ENCODE data around the gene CRKL. TPM values are rescaled to one million over a fixed set of nuclear protein-coding genes. Genes with fewer than 3 reads are reported as not detected.
"Not testable (repeated sequence)": the region's sequence is repeated elsewhere in the genome, so short reads cannot be mapped to it uniquely, and the experiment has no call there.

CRKL gene
- total RNA-seq, 1 experiment from 2014 or later = 85.6 TPM

DNA sequence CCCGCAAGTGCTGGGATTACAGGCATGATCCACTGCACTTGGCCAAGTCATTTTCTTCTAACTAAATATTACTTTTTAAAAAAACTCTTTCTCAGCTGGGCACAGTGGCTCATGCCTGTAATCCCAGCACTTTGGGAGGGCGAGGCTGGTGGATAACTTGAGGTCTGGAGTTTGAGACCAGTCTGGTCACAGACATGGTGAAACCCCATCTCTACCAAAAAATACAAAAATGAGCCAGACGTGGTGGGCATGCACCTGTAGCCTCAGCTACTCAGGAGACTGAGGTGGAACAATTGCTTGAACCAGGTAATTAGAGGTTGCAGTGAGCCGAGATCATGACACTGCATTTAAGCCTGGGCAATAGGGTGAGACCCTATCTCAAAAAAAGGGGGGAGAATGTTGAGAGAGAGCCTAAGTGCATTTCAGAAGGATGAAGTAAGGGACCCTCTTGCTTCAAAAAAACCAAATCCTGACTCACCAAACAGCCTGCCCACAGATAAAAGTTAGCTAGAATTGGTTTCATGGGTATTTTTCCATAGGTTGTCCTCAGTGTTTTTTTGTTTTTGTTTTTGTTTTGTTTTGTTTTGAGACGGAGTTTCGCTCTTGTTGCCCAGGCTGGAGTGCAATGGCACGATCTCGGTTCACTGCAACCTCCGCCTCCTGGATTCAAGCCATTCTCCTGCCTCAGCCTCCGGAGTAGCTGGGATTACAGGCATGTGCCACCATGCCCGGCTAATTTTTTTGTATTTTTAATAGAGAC lies 18.8 kb downstream of the CRKL start:
- not testable (repeated sequence) for H3K4me1 ChIP-seq; DNase-seq; H3K9me3 ChIP-seq (replicated peaks); H3K27ac ChIP-seq; H3K27me3 ChIP-seq; H3K4me3 ChIP-seq
- peaks cover 46% of the 10 kb centered on the region for H3K36me3 ChIP-seq

DNA sequence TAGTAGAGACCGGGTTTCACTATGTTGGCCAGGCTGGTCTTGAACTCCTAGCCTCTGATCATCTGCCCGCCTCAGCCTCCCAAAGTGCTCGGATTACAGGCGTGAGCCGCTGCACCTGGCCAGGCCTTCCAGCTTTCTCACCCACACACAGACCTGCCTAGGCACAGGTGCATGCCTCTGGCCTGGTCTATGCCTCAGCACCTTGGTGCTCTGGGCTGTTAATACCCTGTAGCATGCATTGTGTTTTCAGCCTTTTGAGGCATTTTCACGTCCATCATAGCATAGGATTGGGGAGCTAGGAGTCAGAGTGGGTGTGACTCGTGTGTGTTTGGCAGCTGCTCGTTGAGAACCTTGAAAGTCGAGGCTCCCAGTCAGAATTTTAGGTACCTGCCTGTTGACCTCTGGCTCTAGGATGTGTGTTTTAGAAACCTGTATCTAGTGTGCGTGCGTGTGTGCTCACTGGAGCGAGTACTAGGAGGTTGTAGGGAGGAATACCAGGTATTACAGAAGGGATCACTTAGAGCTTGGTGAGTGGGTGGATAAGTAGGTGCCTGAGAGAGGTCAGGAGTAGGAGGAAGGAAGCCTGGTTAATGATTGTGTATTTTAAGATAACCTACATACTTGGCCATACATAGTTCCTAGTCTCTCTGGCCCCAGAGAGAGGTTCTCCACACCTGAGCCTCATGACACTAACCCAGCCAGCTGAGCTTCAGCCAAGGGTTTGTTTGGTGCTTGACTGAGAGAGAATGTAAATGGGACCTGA lies 20.0 kb downstream of the CRKL start:
- Histone ChIP-seq H3K27me3 (no peaks in the 10 kb centered on the region), H3K9me3 (replicated peaks) (no peaks in the 10 kb centered on the region), H3K27ac (no peak overlapping the region), H3K4me1 (no peaks in the 10 kb centered on the region), H3K36me3 (peaks cover 46% of the 10 kb centered on the region), H3K4me3 (no peak overlapping the region)
- DNase-seq = no peak

DNA sequence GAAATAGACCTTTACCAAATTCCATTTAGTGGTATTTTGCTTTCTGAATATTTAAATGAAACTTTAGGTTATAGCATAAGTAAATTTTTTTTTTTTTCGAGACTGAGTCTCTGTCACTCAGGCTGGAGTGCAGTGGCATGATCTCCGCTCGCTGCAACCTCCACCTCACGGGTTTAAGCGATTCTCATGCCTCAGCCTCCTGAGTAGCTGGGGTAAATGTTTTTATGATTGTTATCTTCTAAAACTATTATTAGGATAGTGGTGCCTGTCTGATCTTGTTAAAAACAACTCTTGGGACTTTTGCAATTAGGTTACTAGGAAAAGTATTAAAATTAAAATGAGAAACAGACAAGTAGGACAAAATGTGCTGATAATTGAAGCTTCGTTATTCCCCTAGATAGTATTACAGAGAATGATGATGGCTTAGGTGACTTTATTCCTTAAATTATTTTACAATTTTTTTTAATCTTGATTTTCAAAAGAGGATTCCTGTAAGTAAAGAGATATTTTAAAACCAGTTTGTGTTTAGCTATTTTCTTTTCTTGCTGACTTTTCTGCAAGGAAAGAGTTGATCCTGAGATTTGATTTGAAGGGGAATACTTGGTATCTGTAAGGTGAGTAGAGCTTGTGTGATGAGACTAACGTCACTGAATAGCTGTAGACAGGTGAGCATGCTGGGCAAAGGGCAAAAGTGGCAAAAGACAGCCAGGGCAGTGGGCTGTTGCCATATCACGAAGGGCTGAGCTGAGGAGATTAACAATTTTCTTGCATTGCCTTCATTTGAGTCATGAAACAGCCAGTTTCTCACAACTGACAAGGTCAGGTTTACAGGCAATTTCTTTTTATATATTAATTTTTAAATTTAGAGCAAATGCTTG lies 20.8 kb downstream of the CRKL start:
- H3K36me3 ChIP-seq = peaks cover 50% of the 10 kb centered on the region
- no peaks in the 10 kb centered on the region for H3K27me3 ChIP-seq
- H3K4me3 ChIP-seq = no peak overlapping the region
- DNase-seq = no peak
- H3K27ac ChIP-seq = no peak overlapping the region
- no peaks in the 10 kb centered on the region for H3K4me1 ChIP-seq
- H3K9me3 ChIP-seq (replicated peaks) = no peaks in the 10 kb centered on the region

DNA sequence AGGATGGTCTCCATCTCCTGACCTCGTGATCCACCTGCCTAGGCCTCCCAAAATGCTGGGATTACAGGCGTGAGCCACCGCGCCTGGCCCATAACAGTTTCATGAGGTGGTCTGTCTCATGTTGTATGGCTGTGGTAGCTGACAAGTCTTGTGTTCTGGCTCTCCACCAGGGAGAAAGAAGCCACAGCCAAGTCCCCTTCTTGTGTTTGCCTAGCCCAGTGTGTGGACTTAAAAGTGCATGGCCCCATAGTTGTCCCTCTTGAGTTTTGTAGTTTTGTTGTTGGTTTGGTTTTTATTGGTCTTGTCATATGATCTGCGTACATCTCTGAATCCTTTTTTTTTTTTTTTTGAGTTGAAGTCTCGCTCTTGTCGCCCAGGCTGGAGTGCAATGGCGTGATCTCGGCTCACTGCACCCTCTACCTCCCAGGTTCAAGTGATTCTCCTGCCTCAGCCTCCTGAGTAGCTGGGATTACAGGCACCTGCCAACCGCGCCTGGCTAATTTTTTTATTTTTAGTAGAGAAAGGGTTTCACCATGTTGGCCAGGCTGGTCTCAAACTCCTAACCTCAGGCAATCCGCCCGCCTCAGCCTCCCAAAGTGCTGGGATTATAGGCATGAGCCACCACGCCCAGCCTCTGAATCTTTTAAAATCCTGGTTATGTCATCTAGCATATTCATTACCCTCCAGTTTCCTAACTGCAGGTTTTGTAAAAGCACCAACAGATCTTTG lies 22.4 kb downstream of the CRKL start:
- not testable (repeated sequence) for H3K4me3 ChIP-seq; H3K4me1 ChIP-seq; H3K27me3 ChIP-seq; H3K9me3 ChIP-seq (replicated peaks); H3K27ac ChIP-seq; DNase-seq
- H3K36me3 ChIP-seq = peaks cover 47% of the 10 kb centered on the region

DNA sequence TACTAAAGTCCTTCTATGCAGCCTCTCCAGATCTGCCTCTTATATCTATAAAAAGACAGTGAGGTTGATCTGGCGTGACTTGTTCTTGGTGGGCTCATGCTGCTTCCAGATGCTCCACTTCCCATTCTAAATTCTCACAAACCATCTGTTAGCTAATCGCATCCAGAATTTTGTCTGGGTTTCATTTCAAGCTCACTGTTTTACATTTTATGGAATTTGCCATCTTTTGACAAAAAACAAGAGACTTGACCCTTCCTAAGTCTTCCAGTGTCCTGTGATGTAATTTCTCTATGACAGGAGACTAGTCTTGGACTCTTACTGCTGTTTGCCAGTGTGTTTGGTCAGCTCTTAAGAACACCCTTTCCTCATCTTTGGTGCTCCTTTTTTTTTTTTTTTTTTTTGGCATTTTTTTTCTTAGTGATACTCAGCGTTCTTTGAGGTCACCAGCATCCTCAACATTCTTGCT lies 23.0 kb downstream of the CRKL start:
- no peak for DNase-seq
- Histone ChIP-seq H3K4me1 (no peaks in the 10 kb centered on the region), H3K36me3 (peaks cover 44% of the 10 kb centered on the region), H3K9me3 (replicated peaks) (no peaks in the 10 kb centered on the region), H3K4me3 (no peak overlapping the region), H3K27ac (no peak overlapping the region), H3K27me3 (no peaks in the 10 kb centered on the region)

DNA sequence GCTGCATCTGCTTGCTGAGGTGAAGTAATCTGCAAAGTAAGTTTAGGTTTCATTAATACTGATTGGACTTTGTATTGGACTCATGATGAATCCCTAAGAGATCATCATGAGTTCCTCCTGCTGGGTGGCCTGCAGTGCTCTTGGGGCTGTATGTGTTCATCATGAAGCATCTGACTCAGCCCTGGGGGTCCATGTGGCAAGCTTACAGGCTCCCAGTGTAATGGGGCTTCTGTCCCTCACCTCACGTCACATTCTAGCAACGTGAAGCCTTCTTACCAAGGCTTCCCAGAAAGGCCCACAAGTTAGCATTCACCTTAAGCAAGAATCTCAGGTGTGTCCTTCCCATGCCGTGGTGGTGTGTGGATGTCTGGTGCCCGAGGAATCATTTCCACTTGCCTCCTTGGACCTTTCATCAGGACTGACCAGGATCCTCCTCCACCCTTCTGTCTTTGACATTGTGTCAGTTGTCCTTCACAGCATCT lies 23.7 kb downstream of the CRKL start:
- Histone ChIP-seq H3K4me3 (no peak overlapping the region), H3K9me3 (replicated peaks) (no peaks in the 10 kb centered on the region), H3K27ac (no peak overlapping the region), H3K4me1 (no peaks in the 10 kb centered on the region), H3K36me3 (peaks cover 45% of the 10 kb centered on the region), H3K27me3 (no peaks in the 10 kb centered on the region)
- no peak for DNase-seq

DNA sequence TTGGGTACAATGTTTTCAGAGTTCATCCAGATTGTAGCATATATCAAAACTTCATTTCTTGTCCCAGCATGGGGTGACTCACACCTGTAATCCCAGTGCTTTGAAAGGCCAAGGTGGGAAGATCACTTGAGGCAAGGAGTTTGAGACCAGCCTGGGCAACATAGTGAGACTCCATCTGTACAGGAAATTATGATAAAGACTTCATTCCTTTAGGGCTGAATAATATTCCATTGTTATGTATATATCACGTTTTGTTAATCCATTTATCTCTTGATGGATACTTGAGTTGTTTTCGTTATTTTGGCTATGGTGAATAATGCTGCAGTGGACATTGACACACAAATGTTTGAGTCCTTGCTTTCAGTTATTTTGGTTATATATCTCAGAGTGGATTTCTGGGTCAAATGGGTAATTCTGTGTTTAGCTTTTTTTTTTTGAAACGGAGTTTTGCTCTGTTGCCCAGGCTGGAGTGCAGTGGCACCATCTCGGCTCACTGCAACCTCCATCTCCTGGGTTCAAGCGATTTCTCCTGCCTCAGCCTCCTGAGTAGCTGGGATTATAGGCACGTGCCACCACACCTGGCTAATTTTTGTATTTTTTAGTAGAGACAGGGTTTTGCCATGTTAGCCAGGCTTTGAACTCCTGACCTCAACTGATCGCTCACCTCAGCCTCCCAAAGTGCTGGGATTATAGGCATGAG lies 25.1 kb downstream of the CRKL start:
- DNase-seq; H3K9me3 ChIP-seq (replicated peaks); H3K27ac ChIP-seq; H3K27me3 ChIP-seq; H3K4me1 ChIP-seq; H3K4me3 ChIP-seq: not testable (repeated sequence)
- peaks cover 47% of the 10 kb centered on the region for H3K36me3 ChIP-seq

DNA sequence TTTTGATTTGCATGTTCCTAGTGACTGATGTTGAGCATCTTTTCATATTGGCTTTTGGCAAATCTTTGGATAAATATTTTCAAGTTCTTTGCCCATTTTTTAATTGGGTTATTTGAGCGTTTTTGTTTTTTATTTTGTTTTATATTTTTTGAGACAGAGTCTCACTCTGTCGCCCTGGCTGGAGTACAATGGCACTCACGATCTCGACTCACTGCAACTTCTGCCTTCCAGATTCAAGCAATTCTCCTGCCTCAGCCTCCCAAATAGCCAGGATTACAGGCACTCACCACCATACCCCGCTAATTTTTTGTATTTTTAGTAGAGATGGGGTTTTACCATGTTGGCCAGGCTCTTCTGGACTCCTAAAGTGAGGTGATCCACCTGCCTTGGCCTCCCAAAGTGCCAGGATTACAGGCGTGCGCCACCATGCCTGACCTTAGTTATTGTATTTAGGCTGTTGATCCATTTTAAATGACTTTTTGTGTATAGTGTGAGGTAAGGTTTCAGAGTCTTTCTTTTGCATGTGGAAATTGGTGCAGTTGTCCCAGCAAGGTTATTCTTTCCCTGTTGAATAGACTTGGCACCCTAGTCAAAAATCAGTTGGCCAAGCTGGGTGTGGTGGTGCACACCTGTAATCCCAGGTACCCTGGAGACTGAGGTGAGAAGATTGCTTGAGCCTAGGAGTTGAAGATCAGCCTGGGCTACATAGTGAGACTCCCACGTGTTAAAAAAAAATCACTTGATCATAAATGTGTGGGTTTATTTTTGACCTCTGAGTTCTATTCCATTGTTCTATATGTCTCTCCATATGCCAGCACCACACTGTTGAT lies 26.1 kb downstream of the CRKL start:
- Histone ChIP-seq H3K4me3 (no peak overlapping the region), H3K27ac (no peak overlapping the region), H3K36me3 (peaks cover 41% of the 10 kb centered on the region), H3K9me3 (replicated peaks) (no peaks in the 10 kb centered on the region), H3K4me1 (no peaks in the 10 kb centered on the region), H3K27me3 (no peaks in the 10 kb centered on the region)
- no peak for DNase-seq

DNA sequence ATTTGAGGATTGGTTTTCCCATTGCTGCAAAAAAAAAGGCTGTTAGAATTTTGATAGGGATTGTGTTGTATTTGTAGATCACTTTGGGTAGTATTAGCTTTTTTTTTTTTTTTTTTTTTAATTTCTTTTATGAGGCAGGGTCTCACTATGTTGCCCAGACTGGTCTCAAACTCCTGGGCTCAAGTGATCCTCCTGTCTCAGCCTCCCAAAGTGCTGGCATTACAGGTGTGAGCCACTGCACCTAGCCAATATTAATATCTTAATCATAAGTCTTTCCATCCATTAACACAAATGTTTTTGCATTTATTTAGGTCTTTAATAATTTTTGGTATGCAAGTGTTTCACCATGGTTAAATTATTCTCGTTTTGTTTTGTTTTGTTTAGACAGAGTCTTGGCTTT lies 26.8 kb downstream of the CRKL start:
- Histone ChIP-seq H3K27ac (no peak overlapping the region), H3K27me3 (no peaks in the 10 kb centered on the region), H3K4me3 (no peak overlapping the region), H3K36me3 (peaks cover 40% of the 10 kb centered on the region), H3K4me1 (no peaks in the 10 kb centered on the region), H3K9me3 (replicated peaks) (no peaks in the 10 kb centered on the region)
- no peak for DNase-seq

DNA sequence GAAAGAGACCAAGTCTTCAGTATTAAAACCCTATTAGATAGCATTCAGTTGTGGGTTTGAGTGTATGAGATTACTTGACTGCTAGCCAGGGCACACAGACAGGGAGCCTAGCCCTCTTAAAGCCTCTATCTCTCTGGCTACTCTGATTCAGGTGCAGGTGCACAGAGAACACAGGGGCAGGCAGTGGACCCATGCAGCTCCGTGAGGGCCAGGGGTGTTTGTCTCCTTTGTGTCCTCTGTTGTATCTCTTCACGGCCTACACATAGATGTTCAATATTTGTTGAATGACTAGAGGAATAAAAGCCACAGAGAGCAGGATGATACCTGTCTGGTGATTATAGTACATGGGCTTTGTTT lies 28.3 kb downstream of the CRKL start:
- no peak overlapping the region for H3K4me3 ChIP-seq
- peaks cover 55% of the 10 kb centered on the region for H3K36me3 ChIP-seq
- H3K27me3 ChIP-seq = no peaks in the 10 kb centered on the region
- DNase-seq = no peak
- no peak overlapping the region for H3K27ac ChIP-seq
- no peaks in the 10 kb centered on the region for H3K4me1 ChIP-seq
- no peaks in the 10 kb centered on the region for H3K9me3 ChIP-seq (replicated peaks)

DNA sequence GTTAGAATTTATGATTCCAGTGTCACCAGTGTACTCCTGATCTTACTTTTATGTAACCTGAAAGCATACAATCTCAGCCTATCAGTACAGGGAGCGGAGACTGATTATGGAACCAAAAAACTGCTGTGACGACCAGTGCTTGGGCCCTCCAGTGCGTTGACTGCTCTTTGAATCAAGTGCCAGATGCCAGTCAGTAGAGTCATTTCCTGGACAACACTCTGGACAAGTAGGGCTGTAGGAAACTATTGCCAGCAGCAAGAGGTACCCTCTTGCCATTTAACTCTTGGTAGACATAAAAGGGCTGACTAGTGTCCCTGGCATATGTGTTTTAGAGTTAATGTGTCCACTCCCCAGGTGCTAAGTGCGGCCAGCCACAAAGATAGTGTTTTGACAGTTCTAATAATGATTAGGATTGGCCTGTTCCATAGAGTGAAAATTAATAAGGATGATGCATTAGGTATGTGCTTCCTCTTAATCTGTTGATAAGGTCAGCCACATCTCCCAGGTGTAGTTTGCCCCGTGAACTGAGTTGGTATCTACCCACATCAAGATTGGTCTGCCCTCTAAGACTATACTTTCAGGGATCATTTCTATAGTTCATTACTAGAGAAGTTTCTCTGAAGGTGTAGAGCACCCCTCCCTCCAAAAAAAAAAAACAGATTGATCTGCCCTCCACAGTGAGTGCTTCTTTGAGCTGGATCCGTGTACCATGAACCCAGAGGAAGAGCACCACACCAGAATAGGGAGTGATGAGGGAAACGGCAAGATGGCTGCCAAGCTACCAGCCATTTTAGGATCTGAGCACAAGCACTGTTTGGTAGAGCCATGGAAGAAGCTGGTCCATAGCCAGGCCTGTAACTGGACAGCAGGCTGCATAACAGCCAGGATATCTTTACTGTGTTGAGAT lies 29.1 kb downstream of the CRKL start:
- no peaks in the 10 kb centered on the region for H3K4me1 ChIP-seq
- DNase-seq = no peak
- no peaks in the 10 kb centered on the region for H3K27me3 ChIP-seq
- no peak overlapping the region for H3K4me3 ChIP-seq
- no peak overlapping the region for H3K27ac ChIP-seq
- H3K36me3 ChIP-seq = peaks cover 57% of the 10 kb centered on the region
- no peaks in the 10 kb centered on the region for H3K9me3 ChIP-seq (replicated peaks)

DNA sequence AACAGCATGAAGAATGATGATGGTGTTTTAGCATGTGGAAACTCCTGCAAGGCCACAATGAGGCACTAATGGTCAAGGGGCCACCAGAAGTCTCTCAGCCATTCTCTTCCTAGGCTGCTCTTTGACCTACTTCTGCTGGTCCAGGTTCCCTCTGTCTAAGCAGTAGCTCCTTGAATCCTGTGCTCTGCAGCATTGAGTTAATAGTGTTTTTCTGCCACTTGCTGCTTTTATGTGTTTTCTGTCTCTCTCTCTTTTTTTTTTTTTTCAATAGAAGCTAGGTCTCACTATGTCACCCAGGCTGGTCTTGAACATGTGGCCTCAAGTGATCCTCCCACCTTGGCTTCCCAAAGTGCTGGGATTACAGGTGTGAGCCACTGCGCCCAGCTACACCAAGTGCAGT lies 29.8 kb downstream of the CRKL start:
- no peak overlapping the region for H3K27ac ChIP-seq

More for the DNA sequence above, 29.8 kb downstream of the CRKL start:
- no peaks in the 10 kb centered on the region for H3K27me3 ChIP-seq
- H3K4me1 ChIP-seq = no peaks in the 10 kb centered on the region
- H3K9me3 ChIP-seq (replicated peaks) = no peaks in the 10 kb centered on the region
- DNase-seq = no peak
- H3K4me3 ChIP-seq = no peak overlapping the region
- H3K36me3 ChIP-seq = peaks cover 58% of the 10 kb centered on the region
